ENCODE results near the gene TRPM6.

TRPM6 gene

DNA sequence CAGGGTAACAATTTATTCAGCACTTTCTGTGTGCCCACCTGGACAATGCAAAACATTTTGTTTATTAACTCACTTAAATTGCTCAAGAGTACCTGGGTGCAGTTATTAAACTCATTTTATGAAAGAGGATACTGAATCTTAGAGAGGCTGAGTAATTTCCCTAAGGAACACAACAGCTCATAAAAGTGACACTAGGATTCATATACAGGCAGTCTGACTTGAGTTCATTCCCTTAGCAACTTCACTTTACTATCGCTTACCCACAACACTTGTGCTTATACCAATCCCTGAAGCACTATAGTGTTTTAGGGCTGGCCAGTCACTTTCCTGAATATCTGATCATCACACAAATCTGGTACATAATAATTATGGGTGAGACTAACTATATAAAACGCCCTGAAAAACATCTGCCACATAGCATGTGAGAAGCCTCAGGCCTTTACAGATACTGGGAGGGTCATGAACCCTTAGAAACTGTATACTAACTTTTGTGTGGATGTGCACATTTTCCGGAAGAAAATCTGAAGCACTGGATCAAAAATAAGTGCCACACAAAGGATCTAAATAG lies 11.3 kb downstream of the TRPM6 start:
- no peak for TF ChIP-seq EZH2phosphoT487 (conservative IDR thresholded peaks at IDR 0.05; ENCODE audit: low read length)
- TF ChIP-seq, protein P1, sequence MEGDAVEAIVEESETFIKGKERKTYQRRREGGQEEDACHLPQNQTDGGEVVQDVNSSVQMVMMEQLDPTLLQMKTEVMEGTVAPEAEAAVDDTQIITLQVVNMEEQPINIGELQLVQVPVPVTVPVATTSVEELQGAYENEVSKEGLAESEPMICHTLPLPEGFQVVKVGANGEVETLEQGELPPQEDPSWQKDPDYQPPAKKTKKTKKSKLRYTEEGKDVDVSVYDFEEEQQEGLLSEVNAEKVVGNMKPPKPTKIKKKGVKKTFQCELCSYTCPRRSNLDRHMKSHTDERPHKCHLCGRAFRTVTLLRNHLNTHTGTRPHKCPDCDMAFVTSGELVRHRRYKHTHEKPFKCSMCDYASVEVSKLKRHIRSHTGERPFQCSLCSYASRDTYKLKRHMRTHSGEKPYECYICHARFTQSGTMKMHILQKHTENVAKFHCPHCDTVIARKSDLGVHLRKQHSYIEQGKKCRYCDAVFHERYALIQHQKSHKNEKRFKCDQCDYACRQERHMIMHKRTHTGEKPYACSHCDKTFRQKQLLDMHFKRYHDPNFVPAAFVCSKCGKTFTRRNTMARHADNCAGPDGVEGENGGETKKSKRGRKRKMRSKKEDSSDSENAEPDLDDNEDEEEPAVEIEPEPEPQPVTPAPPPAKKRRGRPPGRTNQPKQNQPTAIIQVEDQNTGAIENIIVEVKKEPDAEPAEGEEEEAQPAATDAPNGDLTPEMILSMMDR (IDR thresholded peaks at IDR 0.05; ENCODE audit: insufficient read depth, low read length, poor library complexity, severe bottlenecking) = no peak
- Histone ChIP-seq H3K4me3 (ENCODE audit: insufficient read depth, low read length, poor library complexity, severe bottlenecking) (no peak overlapping the region), H3K27me3 (ENCODE audit: low read length) (no peaks in the 10 kb centered on the region), H3K9me3 (ENCODE audit: insufficient read depth, low read length) (no peaks in the 10 kb centered on the region), H3K9me2 (replicated peaks; ENCODE audit: insufficient read depth, low read length) (no peaks in the 10 kb centered on the region), H3F3A (ENCODE audit: insufficient read depth) (no peaks in the 10 kb centered on the region), H3K36me3 (ENCODE audit: low read length) (no peaks in the 10 kb centered on the region), H3K79me2 (ENCODE audit: insufficient read depth, low read length) (no peaks in the 10 kb centered on the region), H2AFZ (ENCODE audit: low read depth, low read length, severe bottlenecking) (no peak overlapping the region), H4K20me1 (ENCODE audit: low read depth, low read length) (no peaks in the 10 kb centered on the region), H3K27ac (ENCODE audit: low read depth, low read length) (no peak overlapping the region), H3K9ac (ENCODE audit: low read length) (no peak overlapping the region), H3K4me2 (ENCODE audit: low read depth, low read length, poor library complexity, severe bottlenecking) (no peak overlapping the region)

DNA sequence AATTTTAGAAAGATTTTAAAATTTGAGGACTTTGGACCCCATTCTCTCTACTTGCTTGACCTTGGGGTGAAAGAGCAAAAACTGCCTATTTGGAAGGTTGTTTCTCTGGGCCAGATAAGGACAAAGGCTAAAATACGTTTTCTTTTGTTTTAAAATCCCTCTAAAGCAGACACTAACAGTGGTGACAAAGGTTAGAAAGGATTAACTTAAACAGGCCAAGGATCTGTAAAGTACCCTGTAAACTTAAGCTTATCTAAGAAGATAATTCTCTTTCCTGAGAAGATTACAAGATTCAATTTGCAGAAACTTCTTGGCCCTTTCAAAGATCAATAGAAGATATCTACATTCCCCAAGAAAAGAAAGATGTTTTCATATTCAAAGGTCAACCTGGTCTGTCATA lies 12.1 kb downstream of the TRPM6 start:
- no peak overlapping the region for H3K4me2 ChIP-seq (ENCODE audit: low read depth, low read length, poor library complexity, severe bottlenecking)
- no peak overlapping the region for H3K9ac ChIP-seq (ENCODE audit: low read length)
- TF ChIP-seq EZH2phosphoT487 (conservative IDR thresholded peaks at IDR 0.05; ENCODE audit: low read length) = no peak
- TF ChIP-seq, protein P1 (IDR thresholded peaks at IDR 0.05; ENCODE audit: insufficient read depth, low read length, poor library complexity, severe bottlenecking) = no peak
- no peaks in the 10 kb centered on the region for H3K9me3 ChIP-seq (ENCODE audit: insufficient read depth, low read length)
- no peak overlapping the region for H3K27ac ChIP-seq (ENCODE audit: low read depth, low read length)
- H2AFZ ChIP-seq (ENCODE audit: low read depth, low read length, severe bottlenecking) = no peak overlapping the region
- H3K9me2 ChIP-seq (replicated peaks; ENCODE audit: insufficient read depth, low read length) = no peaks in the 10 kb centered on the region
- H3K36me3 ChIP-seq (ENCODE audit: low read length) = no peaks in the 10 kb centered on the region
- H3K79me2 ChIP-seq (ENCODE audit: insufficient read depth, low read length) = no peaks in the 10 kb centered on the region
- H3F3A ChIP-seq (ENCODE audit: insufficient read depth) = no peaks in the 10 kb centered on the region
- H4K20me1 ChIP-seq (ENCODE audit: low read depth, low read length) = no peaks in the 10 kb centered on the region
- H3K4me3 ChIP-seq (ENCODE audit: insufficient read depth, low read length, poor library complexity, severe bottlenecking) = no peak overlapping the region
- H3K27me3 ChIP-seq (ENCODE audit: low read length) = no peaks in the 10 kb centered on the region

DNA sequence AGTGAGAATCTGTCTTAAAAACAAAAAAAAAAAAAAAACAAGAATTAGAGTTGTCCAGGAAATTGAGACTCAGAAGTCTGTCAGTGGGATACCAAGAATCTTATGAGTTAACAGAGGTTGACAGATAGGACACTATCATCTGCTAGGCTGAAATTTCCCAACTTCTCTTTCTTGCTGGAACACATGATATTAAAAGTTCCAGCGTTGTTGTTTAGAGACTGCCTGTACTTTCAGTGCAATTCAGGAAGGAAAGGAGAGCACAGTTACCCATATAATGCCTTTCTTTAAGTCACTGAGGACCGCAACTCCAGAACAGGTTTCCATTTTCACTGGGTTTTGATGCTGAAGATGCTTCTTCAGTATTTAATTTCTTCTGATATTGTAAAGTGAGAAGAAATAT lies 13.5 kb downstream of the TRPM6 start:
- H3K9ac ChIP-seq (ENCODE audit: low read length) = no peak overlapping the region
- H3F3A ChIP-seq (ENCODE audit: insufficient read depth) = no peaks in the 10 kb centered on the region
- no peaks in the 10 kb centered on the region for H3K9me2 ChIP-seq (replicated peaks; ENCODE audit: insufficient read depth, low read length)
- no peak overlapping the region for H2AFZ ChIP-seq (ENCODE audit: low read depth, low read length, severe bottlenecking)
- no peak overlapping the region for H3K4me3 ChIP-seq (ENCODE audit: insufficient read depth, low read length, poor library complexity, severe bottlenecking)
- H3K79me2 ChIP-seq (ENCODE audit: insufficient read depth, low read length) = no peaks in the 10 kb centered on the region
- H3K36me3 ChIP-seq (ENCODE audit: low read length) = no peaks in the 10 kb centered on the region
- no peaks in the 10 kb centered on the region for H3K27me3 ChIP-seq (ENCODE audit: low read length)
- no peak overlapping the region for H3K4me2 ChIP-seq (ENCODE audit: low read depth, low read length, poor library complexity, severe bottlenecking)
- H3K27ac ChIP-seq (ENCODE audit: low read depth, low read length) = no peak overlapping the region
- H4K20me1 ChIP-seq (ENCODE audit: low read depth, low read length) = no peaks in the 10 kb centered on the region
- no peaks in the 10 kb centered on the region for H3K9me3 ChIP-seq (ENCODE audit: insufficient read depth, low read length)
- TF ChIP-seq, protein P1 (IDR thresholded peaks at IDR 0.05; ENCODE audit: insufficient read depth, low read length, poor library complexity, severe bottlenecking) = no peak
- no peak for TF ChIP-seq EZH2phosphoT487 (conservative IDR thresholded peaks at IDR 0.05; ENCODE audit: low read length)

Data from SU-DHL-6 (cell line).